HEK293 (cell line): ENCODE data around the gene FGF6.

Experiments used
- CTCF ChIA-PET: fragments of 350-600 bp; formaldehyde crosslinking; extraction: SDS; loops from one replicate; lab custom pipeline; 2021; ENCODE audit warnings: antibody characterized with exemption; lab: Yijun Ruan, JAX
- POLR2A ChIA-PET: fragments of 300-600 bp; formaldehyde crosslinking; extraction: SDS; loops from one replicate; lab custom pipeline; 2020; ENCODE audit warnings: antibody characterized with exemption, inconsistent platforms; lab: Yijun Ruan, JAX
- H3K27ac ChIP-seq: fragments of 200-500 bp; sonication (Bioruptor generic); 2 replicates; pipeline ENCODE4 v1.5.1; 2014; ENCODE audit warnings: low read depth, low read length, control low read depth, inconsistent platforms; ENCODE audit errors: extremely low read depth
- H3K36me3 ChIP-seq, 2 experiments: fragments of 200-500 bp in 1 of 2; sonication (Bioruptor generic) in 1 of 2; 1 replicate in 1 of 2; 2 replicates in 1 of 2; pipeline ENCODE4 v1.5.1; 2014 to 2017; ENCODE audit warnings: inconsistent platforms in 2 of 2, low read length in 2 of 2; ENCODE audit not compliant: control insufficient read depth in 2 of 2, insufficient read depth in 1 of 2
- H3K4me1 ChIP-seq: fragments of 200-500 bp; sonication (Bioruptor generic); 2 replicates; pipeline ENCODE4 v1.5.1; 2014; ENCODE audit warnings: mild to moderate bottlenecking, low read length, inconsistent platforms; ENCODE audit not compliant: control insufficient read depth, insufficient read depth
- H3K4me3 ChIP-seq: 2 replicates; pipeline ENCODE4 v1.5.1; 2011; ENCODE audit warnings: low read depth, mild to moderate bottlenecking, control low read depth, low read length, moderate library complexity
- H3K9me3 ChIP-seq: fragments of 200-500 bp; sonication (Bioruptor generic); 2 replicates; pipeline ENCODE4 v1.5.1; 2014; ENCODE audit warnings: low read depth, low read length, inconsistent platforms; ENCODE audit not compliant: control insufficient read depth, insufficient read depth
- IKZF3 ChIP-seq: fragments of 450-650 bp; IDR thresholded peaks from 2 replicates; pipeline ENCODE4 v1.5.0; 2018; ENCODE audit warnings: missing biosample characterization, mild to moderate bottlenecking, missing genetic modification characterization, moderate library complexity
- KLF16 ChIP-seq: fragments of 450-650 bp; formaldehyde crosslinking; IDR thresholded peaks from 2 replicates; pipeline ENCODE4 v1.5.1; 2017; ENCODE audit warnings: missing biosample characterization, missing genetic modification characterization
- OVOL3 ChIP-seq: fragments of 450-650 bp; formaldehyde crosslinking; IDR thresholded peaks from 2 replicates; pipeline ENCODE4 v1.5.1; 2016; ENCODE audit warnings: missing biosample characterization, missing genetic modification characterization
- PBX3 ChIP-seq: sonication (generic); formaldehyde crosslinking; IDR thresholded peaks from 2 replicates; pipeline ENCODE4 v1.8.1; 2022; ENCODE audit warnings: mild to moderate bottlenecking, moderate library complexity, missing genetic modification reagents
- SCRT2 ChIP-seq: fragments of 450-650 bp; formaldehyde crosslinking; IDR thresholded peaks from 2 replicates; pipeline ENCODE4 v1.5.1; 2016; ENCODE audit warnings: missing biosample characterization, missing genetic modification characterization
- ZBTB48 ChIP-seq: fragments of 450-650 bp; formaldehyde crosslinking; IDR thresholded peaks from 2 replicates; pipeline ENCODE4 v1.5.1; 2016; ENCODE audit warnings: missing biosample characterization, missing genetic modification characterization
- ZNF112 ChIP-seq: fragments of 450-650 bp; formaldehyde crosslinking; IDR thresholded peaks from 2 replicates; pipeline ENCODE4 v1.5.0; 2017; ENCODE audit warnings: missing biosample characterization, missing genetic modification characterization
- ZNF2 ChIP-seq: fragments of 450-650 bp; formaldehyde crosslinking; IDR thresholded peaks from 2 replicates; pipeline ENCODE4 v1.5.1; 2016; ENCODE audit warnings: missing biosample characterization, missing genetic modification characterization
- ZNF221 ChIP-seq: fragments of 450-650 bp; formaldehyde crosslinking; IDR thresholded peaks from 2 replicates; pipeline ENCODE4 v1.5.1; 2017; ENCODE audit warnings: missing biosample characterization, missing genetic modification characterization, borderline replicate concordance
- ZNF23 ChIP-seq: fragments of 450-650 bp; formaldehyde crosslinking; IDR thresholded peaks from 2 replicates; pipeline ENCODE4 v1.5.1; 2016; ENCODE audit warnings: missing biosample characterization, missing genetic modification characterization, borderline replicate concordance
- ZNF266 ChIP-seq: fragments of 450-650 bp; formaldehyde crosslinking; IDR thresholded peaks from 2 replicates; pipeline ENCODE4 v1.5.1; 2016; ENCODE audit warnings: missing biosample characterization, missing genetic modification characterization, low read depth
- ZNF280D ChIP-seq: fragments of 450-650 bp; formaldehyde crosslinking; IDR thresholded peaks from 2 replicates; pipeline ENCODE4 v1.5.1; 2016; ENCODE audit warnings: missing biosample characterization, missing genetic modification characterization
- ZNF404 ChIP-seq: fragments of 450-650 bp; formaldehyde crosslinking; IDR thresholded peaks from 2 replicates; pipeline ENCODE4 v1.5.1; 2017; ENCODE audit warnings: missing biosample characterization, missing genetic modification characterization
- ZNF449 ChIP-seq: fragments of 450-650 bp; formaldehyde crosslinking; IDR thresholded peaks from 2 replicates; pipeline ENCODE4 v1.5.1; 2017; ENCODE audit warnings: missing biosample characterization, mild to moderate bottlenecking, missing genetic modification characterization, moderate library complexity
- ZNF488 ChIP-seq: fragments of 450-650 bp; formaldehyde crosslinking; IDR thresholded peaks from 2 replicates; pipeline ENCODE4 v1.5.1; 2016; ENCODE audit warnings: missing biosample characterization, missing genetic modification characterization
- ZNF530 ChIP-seq: fragments of 450-650 bp; formaldehyde crosslinking; IDR thresholded peaks from 2 replicates; pipeline ENCODE4 v1.5.1; 2016; ENCODE audit warnings: low read depth, missing biosample characterization, missing genetic modification characterization
- ZNF596 ChIP-seq: fragments of 450-650 bp; IDR thresholded peaks from 2 replicates; pipeline ENCODE4 v1.5.0; 2018; ENCODE audit warnings: missing biosample characterization, mild to moderate bottlenecking, missing genetic modification characterization, moderate library complexity
- ZNF776 ChIP-seq: fragments of 450-650 bp; formaldehyde crosslinking; IDR thresholded peaks from 2 replicates; pipeline ENCODE4 v1.5.0; 2017; ENCODE audit warnings: missing biosample characterization, missing genetic modification characterization, borderline replicate concordance
- TF ChIP-seq, protein P1 (sequence below): fragments of 450-650 bp; formaldehyde crosslinking; IDR thresholded peaks from 2 replicates; pipeline ENCODE4 v1.5.1; 2016; ENCODE audit warnings: missing biosample characterization, missing genetic modification characterization

FGF6 gene

DNA sequence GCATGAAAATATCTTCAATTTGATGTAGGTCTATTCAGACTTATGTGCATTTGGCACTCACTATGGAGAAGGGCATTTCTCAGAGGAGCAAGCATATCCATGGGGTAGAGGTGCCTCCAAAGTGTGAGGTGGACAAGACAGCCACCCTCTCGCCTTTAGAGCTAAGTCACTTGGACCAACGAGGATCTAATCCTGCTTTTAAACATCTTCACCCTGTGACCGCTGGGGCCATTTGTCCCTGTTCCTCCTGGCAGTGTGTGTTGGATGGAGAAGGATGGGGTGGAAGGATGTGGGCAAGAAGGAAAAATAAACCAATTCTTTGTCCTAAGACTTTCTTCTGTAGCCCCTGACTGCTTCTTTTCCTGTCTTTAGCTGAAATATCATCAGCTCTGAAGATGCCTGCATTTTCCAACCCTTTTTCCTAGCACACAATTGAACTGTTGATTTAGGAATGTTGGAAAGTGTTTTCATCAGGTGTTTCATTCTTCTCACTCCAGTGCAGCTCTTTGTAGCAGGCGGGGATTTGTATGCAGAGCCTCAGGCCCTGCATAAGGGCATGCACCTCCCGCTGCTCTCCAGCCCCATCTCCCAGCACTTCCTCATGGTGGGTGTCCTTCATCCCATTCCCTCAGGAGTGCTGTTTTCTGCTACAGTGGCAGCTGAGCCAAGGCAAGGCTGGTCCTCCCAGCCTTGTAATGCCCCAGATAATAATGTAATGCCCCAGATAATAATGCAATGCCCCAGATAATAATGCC, 5.3 kb downstream of the FGF6 start:
- H3K36me3 ChIP-seq, result no peaks in the 10 kb centered on the region
- TF ChIP-seq ZBTB48 (tag by site-specific recombination) (no peak), ZNF266 (tag by site-specific recombination) (no peak), ZNF280D (tag by site-specific recombination) (no peak), PBX3 (CRISPR knock-in tag) (no peak), ZNF404 (tag by site-specific recombination) (no peak), SCRT2 (tag by site-specific recombination) (no peak), ZNF221 (tag by site-specific recombination) (no peak), OVOL3 (tag by site-specific recombination) (no peak), ZNF2 (tag by site-specific recombination) (no peak), ZNF449 (tag by site-specific recombination) (no peak), KLF16 (tag by site-specific recombination) (no peak), ZNF776 (no peak), ZNF23 (tag by site-specific recombination) (no peak), ZNF530 (tag by site-specific recombination) (no peak), ZNF112 (no peak), IKZF3 (no peak), ZNF596 (tag by site-specific recombination) (no peak), ZNF488 (tag by site-specific recombination) (no peak)
- TF ChIP-seq, protein P1, sequence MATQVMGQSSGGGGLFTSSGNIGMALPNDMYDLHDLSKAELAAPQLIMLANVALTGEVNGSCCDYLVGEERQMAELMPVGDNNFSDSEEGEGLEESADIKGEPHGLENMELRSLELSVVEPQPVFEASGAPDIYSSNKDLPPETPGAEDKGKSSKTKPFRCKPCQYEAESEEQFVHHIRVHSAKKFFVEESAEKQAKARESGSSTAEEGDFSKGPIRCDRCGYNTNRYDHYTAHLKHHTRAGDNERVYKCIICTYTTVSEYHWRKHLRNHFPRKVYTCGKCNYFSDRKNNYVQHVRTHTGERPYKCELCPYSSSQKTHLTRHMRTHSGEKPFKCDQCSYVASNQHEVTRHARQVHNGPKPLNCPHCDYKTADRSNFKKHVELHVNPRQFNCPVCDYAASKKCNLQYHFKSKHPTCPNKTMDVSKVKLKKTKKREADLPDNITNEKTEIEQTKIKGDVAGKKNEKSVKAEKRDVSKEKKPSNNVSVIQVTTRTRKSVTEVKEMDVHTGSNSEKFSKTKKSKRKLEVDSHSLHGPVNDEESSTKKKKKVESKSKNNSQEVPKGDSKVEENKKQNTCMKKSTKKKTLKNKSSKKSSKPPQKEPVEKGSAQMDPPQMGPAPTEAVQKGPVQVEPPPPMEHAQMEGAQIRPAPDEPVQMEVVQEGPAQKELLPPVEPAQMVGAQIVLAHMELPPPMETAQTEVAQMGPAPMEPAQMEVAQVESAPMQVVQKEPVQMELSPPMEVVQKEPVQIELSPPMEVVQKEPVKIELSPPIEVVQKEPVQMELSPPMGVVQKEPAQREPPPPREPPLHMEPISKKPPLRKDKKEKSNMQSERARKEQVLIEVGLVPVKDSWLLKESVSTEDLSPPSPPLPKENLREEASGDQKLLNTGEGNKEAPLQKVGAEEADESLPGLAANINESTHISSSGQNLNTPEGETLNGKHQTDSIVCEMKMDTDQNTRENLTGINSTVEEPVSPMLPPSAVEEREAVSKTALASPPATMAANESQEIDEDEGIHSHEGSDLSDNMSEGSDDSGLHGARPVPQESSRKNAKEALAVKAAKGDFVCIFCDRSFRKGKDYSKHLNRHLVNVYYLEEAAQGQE (tag by site-specific recombination), result no peak
- TF ChIP-seq, all 188 proteins: peak for 0
- H3K4me1 ChIP-seq, result peaks cover 8% of the 10 kb centered on the region
- H3K9me3 ChIP-seq, result no peaks in the 10 kb centered on the region
- H3K27ac ChIP-seq, result no peak overlapping the region
- ChIA-PET POLR2A (no interaction called here), CTCF (interaction anchor here (0.8 to 1.1 kb wide), 2 partner anchors 18 to 19 kb away, joined by 4 read pairs; no protein-coding TSS in a partner anchor)
- H3K4me3 ChIP-seq, result no peak overlapping the region
